RPMI7951 (cell line): Measurements from ENCODE around the gene UBFD1. TPM values are rescaled to one million over a fixed set of nuclear protein-coding genes. Genes with fewer than 3 reads are reported as not detected.
"Not testable (repeated sequence)": the region's sequence is repeated elsewhere in the genome, so short reads cannot be mapped to it uniquely, and the experiment has no call there.

Experiments used
- DNase-seq: peaks from one replicate; pipeline ENCODE4 v3.0.0-alpha.2; 2012; ENCODE audit warnings: low read depth
- total RNA-seq: library from RNA; depleted of rRNA; stranded (reverse); fragments of >200 nt; shearing (Covaris generic); gene quantifications from 2 replicates; pipeline ENCODE4 v1.2.3, GENCODE V29; 2014

Gene UBFD1
- total RNA-seq, 1 experiment from 2014 or later, result 52.6 TPM

- no peak for DNase-seq
These were observed 29.4 kb upstream of the UBFD1 start for GRCh38 chr16:23527961-23528643.

- no peak for DNase-seq
These were observed 28.8 kb upstream of the UBFD1 start for GRCh38 chr16:23528644-23529310.

- DNase-seq, result no peak
These were observed 27.5 kb upstream of the UBFD1 start for GRCh38 chr16:23530062-23530461.

- DNase-seq, result no peak
These were observed 25.1 kb upstream of the UBFD1 start for GRCh38 chr16:23532448-23532847.

GRCh38 chr16:23534868-23535860, 22.4 kb upstream of the UBFD1 start:
- DNase-seq, result no peak

- DNase-seq, result no peak
These were observed 21.6 kb upstream of the UBFD1 start for GRCh38 chr16:23535901-23536300.

GRCh38 chr16:23537390-23537789, 20.1 kb upstream of the UBFD1 start:
- DNase-seq, result no peak

GRCh38 chr16:23538919-23539278, 18.6 kb upstream of the UBFD1 start:
- DNase-seq, result no peak

- no peak for DNase-seq
These were observed 17.3 kb upstream of the UBFD1 start for GRCh38 chr16:23539984-23540816.

- not testable (repeated sequence) for DNase-seq
These were observed 16.7 kb upstream of the UBFD1 start for GRCh38 chr16:23540817-23541178.

GRCh38 chr16:23544436-23544835, 13.1 kb upstream of the UBFD1 start:
- DNase-seq, result no peak

GRCh38 chr16:23549938-23550337, 7.6 kb upstream of the UBFD1 start:
- DNase-seq, result no peak

GRCh38 chr16:23552161-23552560, 5.4 kb upstream of the UBFD1 start:
- no peak for DNase-seq

- no peak for DNase-seq
These were observed 3.0 kb upstream of the UBFD1 start for GRCh38 chr16:23554536-23554935.

GRCh38 chr16:23557779-23558702, 514 bp downstream of the UBFD1 start:
- peak; percentile 43 for DNase-seq

- no peak for DNase-seq
These were observed 4.1 kb downstream of the UBFD1 start for GRCh38 chr16:23561586-23561985.

GRCh38 chr16:23562505-23562904, 5.0 kb downstream of the UBFD1 start:
- no peak for DNase-seq

- DNase-seq, result no peak
These were observed 5.7 kb downstream of the UBFD1 start for GRCh38 chr16:23563186-23563585.

- DNase-seq, result no peak
These were observed 7.2 kb downstream of the UBFD1 start for GRCh38 chr16:23564575-23565363.

GRCh38 chr16:23566724-23567123, 9.2 kb downstream of the UBFD1 start:
- DNase-seq, result peak; percentile 11
